Activated CD4-positive, alpha-beta memory T cell treated with anti-CD3 and anti-CD28 coated beads for 36 hours (primary cell): ENCODE data around the gene PYGM. TPM values are rescaled to one million over a fixed set of nuclear protein-coding genes. Genes with fewer than 3 reads are reported as not detected.
A peak's percentile ranks its signal among the peaks of the same experiment; 100 is the strongest.

Source experiments
- CTCF ChIA-PET: fragments of 350-600 bp; sonication (Branson Sonifier 250); formaldehyde crosslinking; loops from one replicate; lab custom pipeline; 2021; ENCODE audit warnings: antibody characterized with exemption, inconsistent platforms; lab: Charles Lee
- POLR2A ChIA-PET: fragments of 350-600 bp; sonication (Branson Sonifier 250); formaldehyde crosslinking; loops from one replicate; lab custom pipeline; 2021; ENCODE audit warnings: antibody characterized with exemption; lab: Charles Lee
- DNase-seq: peaks from one replicate; pipeline ENCODE4 v3.0.0-alpha.2; 2020
- H3K27ac Mint-ChIP-seq: one replicate; pipeline ENCODE4 v1.8.0; 2021; ENCODE audit warnings: mixed read lengths
- H3K27me3 Mint-ChIP-seq: one replicate; pipeline ENCODE4 v1.8.0; 2021; ENCODE audit warnings: mixed read lengths
- H3K36me3 Mint-ChIP-seq: one replicate; pipeline ENCODE4 v1.8.0; 2021; ENCODE audit warnings: mixed read lengths
- H3K4me1 Mint-ChIP-seq: one replicate; pipeline ENCODE4 v1.8.0; 2021; ENCODE audit warnings: low read depth, mixed read lengths
- H3K4me3 Mint-ChIP-seq: one replicate; pipeline ENCODE4 v1.8.0; 2021; ENCODE audit warnings: mild to moderate bottlenecking, mixed read lengths
- H3K9me3 Mint-ChIP-seq: one replicate; pipeline ENCODE4 v1.8.0; 2021; ENCODE audit warnings: mixed read lengths
- intact Hi-C: fragments of 100-400 bp; cut with micrococcal nuclease; formaldehyde crosslinking; loops from one replicate; pipeline ENCODE4 v1.15.1; 2023
- total RNA-seq, 2 experiments: library from RNA; stranded (reverse); gene quantifications; one replicate each; pipeline ENCODE4 v1.2.3, GENCODE V29; 2021

PYGM gene
- total RNA-seq, 2 experiments from 2014 or later: 0.94 to 1.6 TPM

GRCh38 chr11:64719406-64719805, 40.4 kb downstream of the PYGM start:
- CTCF ChIA-PET: interaction anchor here (1.0 to 2.1 kb wide), 2 partner anchors 23 to 30 kb away, joined by 3 to 10 read pairs; no protein-coding TSS in a partner anchor
- intact Hi-C loops: no loop called here

GRCh38 chr11:64718780-64719124, 41.0 kb downstream of the PYGM start:
- H3K36me3 Mint-ChIP-seq: no peaks in the 10 kb centered on the region
- H3K4me1 Mint-ChIP-seq: peaks cover 2% of the 10 kb centered on the region
- POLR2A ChIA-PET: no interaction called here
- peaks cover 50% of the 10 kb centered on the region for H3K27me3 Mint-ChIP-seq
- intact Hi-C loops: no loop called here
- H3K27ac Mint-ChIP-seq: no peak overlapping the region
- no peaks in the 10 kb centered on the region for H3K9me3 Mint-ChIP-seq
- DNase-seq: no peak
- CTCF ChIA-PET: interaction anchor here (1.0 to 2.1 kb wide), 2 partner anchors 24 to 30 kb away, joined by 3 to 10 read pairs; no protein-coding TSS in a partner anchor
- H3K4me3 Mint-ChIP-seq: no peak overlapping the region

More at GRCh38 chr11:64719406-64719805, 40.4 kb downstream of the PYGM start:
- Mint-ChIP-seq H3K9me3 (no peaks in the 10 kb centered on the region), H3K36me3 (no peaks in the 10 kb centered on the region), H3K27me3 (peaks cover 43% of the 10 kb centered on the region), H3K27ac (no peak overlapping the region), H3K4me3 (no peak overlapping the region), H3K4me1 (peaks cover 6% of the 10 kb centered on the region)
- DNase-seq: no peak
- POLR2A ChIA-PET: no interaction called here

- Mint-ChIP-seq H3K4me1 (no peaks in the 10 kb centered on the region), H3K27ac (no peak overlapping the region), H3K4me3 (no peak overlapping the region), H3K9me3 (no peaks in the 10 kb centered on the region), H3K36me3 (no peaks in the 10 kb centered on the region), H3K27me3 (peaks cover 50% of the 10 kb centered on the region)
- CTCF ChIA-PET: interaction anchor here (2.1 kb wide), 1 partner anchor 29 kb away, joined by 10 read pairs; no protein-coding TSS in a partner anchor
- POLR2A ChIA-PET: interaction anchor here (0.6 kb wide), 1 partner anchor 59 kb away, joined by 6 read pairs; no protein-coding TSS in a partner anchor
- no peak for DNase-seq
- intact Hi-C loops: no loop called here
Measured at GRCh38 chr11:64718084-64718779, 41.5 kb downstream of the PYGM start.

GRCh38 chr11:64717268-64717578, 42.6 kb downstream of the PYGM start:
- intact Hi-C loops: no loop called here
- peaks cover 50% of the 10 kb centered on the region for H3K27me3 Mint-ChIP-seq

GRCh38 chr11:64716473-64717267, 43.1 kb downstream of the PYGM start:
- POLR2A ChIA-PET: no interaction called here
- Mint-ChIP-seq H3K4me1 (peaks cover 9% of the 10 kb centered on the region), H3K27me3 (peaks cover 53% of the 10 kb centered on the region), H3K4me3 (no peak overlapping the region), H3K36me3 (no peaks in the 10 kb centered on the region), H3K9me3 (no peaks in the 10 kb centered on the region), H3K27ac (no peak overlapping the region)
- CTCF ChIA-PET: interaction anchor here (0.7 to 0.9 kb wide), 2 partner anchors 12 to 28 kb away, joined by 3 to 5 read pairs; no protein-coding TSS in a partner anchor
- DNase-seq: no peak
- intact Hi-C loops: no loop called here

More at GRCh38 chr11:64717268-64717578, 42.6 kb downstream of the PYGM start:
- peaks cover 4% of the 10 kb centered on the region for H3K4me1 Mint-ChIP-seq
- H3K4me3 Mint-ChIP-seq: no peak overlapping the region
- CTCF ChIA-PET: interaction anchor here (0.7 to 0.9 kb wide), 2 partner anchors 13 to 28 kb away, joined by 3 to 5 read pairs; no protein-coding TSS in a partner anchor
- no peak for DNase-seq
- no peaks in the 10 kb centered on the region for H3K9me3 Mint-ChIP-seq
- no peak overlapping the region for H3K27ac Mint-ChIP-seq
- POLR2A ChIA-PET: interaction anchor here (0.6 kb wide), 1 partner anchor 60 kb away, joined by 6 read pairs; no protein-coding TSS in a partner anchor
- no peaks in the 10 kb centered on the region for H3K36me3 Mint-ChIP-seq

GRCh38 chr11:64715756-64716472, 43.9 kb downstream of the PYGM start:
- DNase-seq: no peak
- intact Hi-C loops: no loop called here
- H3K27ac Mint-ChIP-seq: no peak overlapping the region
- H3K9me3 Mint-ChIP-seq: no peaks in the 10 kb centered on the region
- ChIA-PET POLR2A (no interaction called here), CTCF (no interaction called here)
- peaks cover 12% of the 10 kb centered on the region for H3K4me1 Mint-ChIP-seq
- peaks cover 59% of the 10 kb centered on the region for H3K27me3 Mint-ChIP-seq
- no peaks in the 10 kb centered on the region for H3K36me3 Mint-ChIP-seq
- H3K4me3 Mint-ChIP-seq: no peak overlapping the region

- POLR2A ChIA-PET: no interaction called here
- Mint-ChIP-seq H3K27ac (no peak overlapping the region), H3K36me3 (no peaks in the 10 kb centered on the region), H3K4me3 (no peak overlapping the region), H3K27me3 (peaks cover 62% of the 10 kb centered on the region), H3K4me1 (peaks cover 14% of the 10 kb centered on the region), H3K9me3 (no peaks in the 10 kb centered on the region)
- CTCF ChIA-PET: no interaction called here
- no peak for DNase-seq
- intact Hi-C loops: no loop called here
Measured at GRCh38 chr11:64715110-64715509, 44.7 kb downstream of the PYGM start.

- intact Hi-C loops: no loop called here
- no peaks in the 10 kb centered on the region for H3K9me3 Mint-ChIP-seq
- peaks cover 63% of the 10 kb centered on the region for H3K27me3 Mint-ChIP-seq
- CTCF ChIA-PET: interaction anchor here (0.8 kb wide), 1 partner anchor 14 kb away, joined by 3 read pairs; no protein-coding TSS in a partner anchor
- POLR2A ChIA-PET: no interaction called here
- no peak for DNase-seq
- peaks cover 14% of the 10 kb centered on the region for H3K4me1 Mint-ChIP-seq
- H3K4me3 Mint-ChIP-seq: no peak overlapping the region
- H3K36me3 Mint-ChIP-seq: no peaks in the 10 kb centered on the region
- no peak overlapping the region for H3K27ac Mint-ChIP-seq
Measured at GRCh38 chr11:64714666-64715065, 45.1 kb downstream of the PYGM start.

- H3K9me3 Mint-ChIP-seq: no peaks in the 10 kb centered on the region
- H3K27me3 Mint-ChIP-seq: peaks cover 63% of the 10 kb centered on the region
- H3K4me1 Mint-ChIP-seq: peaks cover 14% of the 10 kb centered on the region
- ChIA-PET CTCF (interaction anchor here (0.8 to 1.8 kb wide), 3 partner anchors 15 to 30 kb away, joined by 3 to 6 read pairs (median 6); partner anchors contain the start of gene RASGRP2), POLR2A (interaction anchor here (0.8 kb wide), 1 partner anchor 11 kb away, joined by 3 read pairs; no protein-coding TSS in a partner anchor)
- H3K27ac Mint-ChIP-seq: no peak overlapping the region
- H3K4me3 Mint-ChIP-seq: no peak overlapping the region
- no peaks in the 10 kb centered on the region for H3K36me3 Mint-ChIP-seq
- DNase-seq: no peak
- intact Hi-C loops: no loop called here
Measured at GRCh38 chr11:64713781-64714363, 45.9 kb downstream of the PYGM start.

- Mint-ChIP-seq H3K36me3 (no peaks in the 10 kb centered on the region), H3K4me1 (peaks cover 14% of the 10 kb centered on the region), H3K9me3 (no peaks in the 10 kb centered on the region), H3K4me3 (no peak overlapping the region), H3K27ac (no peak overlapping the region), H3K27me3 (peaks cover 65% of the 10 kb centered on the region)
- CTCF ChIA-PET: interaction anchor here (1.6 to 1.8 kb wide), 2 partner anchors 25 to 31 kb away, joined by 6 read pairs; partner anchors contain the start of gene RASGRP2
- peak; percentile 19 for DNase-seq
- POLR2A ChIA-PET: interaction anchor here (0.8 kb wide), 1 partner anchor 10 kb away, joined by 3 read pairs; no protein-coding TSS in a partner anchor
- intact Hi-C loops: no loop called here
Measured at GRCh38 chr11:64713016-64713707, 46.6 kb downstream of the PYGM start.
